NCI-H2029 treated with DMSO at 0.1 percent for 48 hours (cell line): ENCODE data around the gene TMEM131L.

Experiments used
- DNase-seq: peaks from one replicate; lab custom pipeline; 2025; lab: John Stamatoyannopoulos, UW

The TMEM131L gene

DNA sequence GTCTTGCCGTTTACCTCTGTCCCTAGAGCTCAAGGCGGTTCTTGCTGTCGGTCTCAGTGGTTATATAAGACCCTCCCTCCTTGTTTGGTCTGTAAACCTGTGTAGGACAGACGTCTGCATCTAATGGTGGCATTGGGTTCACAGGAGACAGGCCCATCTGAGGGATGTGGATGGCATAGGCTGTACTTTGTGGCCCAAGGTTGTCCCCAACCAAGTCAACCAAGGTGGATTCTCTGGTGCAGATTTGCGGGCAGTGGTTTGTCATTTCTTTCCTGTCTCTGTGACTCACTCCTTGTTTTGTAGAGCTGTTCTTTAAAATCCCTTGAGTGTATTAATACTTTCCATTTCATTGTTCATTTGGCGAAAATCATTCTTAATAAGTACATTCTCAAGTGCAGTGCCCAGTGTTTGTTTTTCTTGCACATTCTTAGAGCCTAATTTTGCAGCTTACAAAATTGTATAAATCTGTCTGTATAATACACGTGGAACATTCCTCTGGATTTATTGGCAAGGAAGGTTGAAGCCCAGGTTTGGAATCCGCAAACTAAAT lies 149.9 kb downstream of the TMEM131L start:
- no peak for DNase-seq

DNA sequence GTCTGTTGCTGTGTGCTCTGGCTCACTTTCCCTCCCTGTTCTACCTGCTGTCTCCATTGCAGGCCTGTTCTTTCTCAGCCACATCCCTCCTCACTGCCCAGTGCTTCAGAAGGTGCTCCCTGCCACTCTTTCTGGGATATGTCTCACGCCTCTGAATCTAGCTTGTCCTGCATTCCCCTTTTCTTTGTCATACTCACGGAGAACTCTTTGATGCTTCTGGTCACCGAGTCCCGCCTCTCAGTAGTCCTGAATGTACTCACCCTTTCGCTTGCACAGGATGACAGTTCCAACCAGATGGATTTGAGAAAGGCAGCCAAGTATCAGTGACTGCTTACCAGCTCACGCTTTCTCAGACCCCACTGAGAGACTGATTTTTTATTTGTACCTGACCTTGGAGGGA lies 152.7 kb downstream of the TMEM131L start:
- DNase-seq: no peak

DNA sequence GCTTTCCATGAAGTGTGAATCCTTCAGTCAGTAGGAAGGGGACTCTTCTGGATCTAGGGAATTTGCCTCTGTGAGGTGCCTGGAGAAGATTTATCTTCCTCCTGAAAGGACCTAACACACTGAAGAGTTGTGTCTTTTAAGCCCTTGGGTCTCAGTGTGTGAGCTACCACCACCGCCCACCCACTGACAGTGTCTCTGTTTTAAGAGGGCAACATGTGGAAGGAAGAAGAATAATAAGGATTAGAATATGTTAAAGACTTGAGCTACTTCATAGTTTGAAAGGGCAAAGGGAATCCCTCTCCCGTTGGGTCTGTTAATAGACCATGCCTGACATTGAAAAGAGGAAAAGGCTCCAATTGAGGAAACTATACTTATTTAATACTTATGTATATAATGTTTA lies 153.7 kb downstream of the TMEM131L start:
- DNase-seq: no peak

- no peak for DNase-seq
Measured at GRCh38 chr4:153620352-153620751, 154.2 kb downstream of the TMEM131L start.

DNA sequence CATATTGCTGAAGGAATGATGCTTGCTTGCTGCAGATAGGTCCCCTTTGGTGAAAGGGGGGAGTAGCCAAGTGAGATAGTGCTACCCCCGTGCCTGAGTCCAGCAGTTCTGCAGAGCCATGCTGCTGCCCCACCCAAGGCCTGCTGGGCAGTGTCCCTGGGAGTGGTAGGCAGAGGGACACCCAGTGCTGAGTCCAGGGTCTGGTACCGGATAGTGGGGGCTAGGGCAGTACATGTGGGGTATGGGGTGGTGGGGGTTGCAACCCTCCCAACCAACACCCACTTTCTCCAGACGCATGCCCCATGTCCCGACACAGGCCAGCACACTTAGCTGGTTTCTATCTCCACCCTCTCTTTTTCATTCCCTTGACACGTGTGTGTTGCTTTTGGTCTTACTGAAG lies 155.9 kb downstream of the TMEM131L start:
- no peak for DNase-seq

DNA sequence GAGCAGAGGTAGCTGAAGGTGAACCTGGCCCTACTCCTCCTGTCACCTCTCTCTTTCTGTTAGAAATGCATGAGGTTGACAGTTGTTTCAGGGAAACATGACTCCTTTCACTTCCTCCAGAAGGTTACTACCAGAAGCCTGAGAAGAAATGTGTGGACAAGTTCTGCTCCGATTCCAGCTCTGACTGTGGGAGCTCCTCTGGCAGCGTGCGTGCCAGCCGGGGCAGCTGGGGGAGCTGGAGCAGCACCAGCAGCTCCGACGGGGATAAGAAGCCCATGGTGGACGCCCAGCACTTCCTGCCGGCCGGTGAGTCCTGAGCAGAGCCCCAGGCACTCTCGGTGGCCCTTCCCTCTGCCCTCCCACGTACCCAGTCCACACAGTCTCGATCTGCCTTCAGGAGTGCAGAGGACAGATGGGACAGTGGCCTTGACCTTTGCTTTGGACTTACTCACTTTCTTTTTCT lies 156.6 kb downstream of the TMEM131L start:
- no peak for DNase-seq

- DNase-seq: no peak
Measured at GRCh38 chr4:153623491-153623890, 157.3 kb downstream of the TMEM131L start.

DNA sequence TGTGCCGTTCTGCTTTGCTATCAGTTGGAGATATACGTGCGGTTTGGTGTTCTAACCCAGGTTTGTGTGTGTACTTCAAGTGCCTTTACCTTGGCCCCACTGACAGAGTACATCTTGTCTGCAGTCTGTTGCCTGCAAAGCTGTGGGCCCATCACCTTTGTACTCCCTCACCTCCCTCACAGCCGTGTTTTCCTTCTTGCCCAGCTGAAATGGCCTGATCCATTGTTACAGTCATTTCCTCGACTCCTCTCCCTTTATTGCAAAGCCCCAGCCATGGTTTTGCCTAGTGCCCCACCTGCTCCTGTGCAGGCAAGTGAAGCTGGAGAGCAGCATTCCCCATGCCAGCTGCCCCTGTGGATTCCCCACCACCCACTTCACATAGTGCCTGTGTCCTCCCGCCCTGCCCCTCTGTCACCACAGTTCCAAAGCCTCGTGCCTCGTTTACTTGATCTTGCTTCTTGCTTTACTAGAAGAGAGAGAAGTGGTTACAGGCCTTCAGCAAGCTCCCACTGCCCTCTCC lies 162.7 kb downstream of the TMEM131L start:
- DNase-seq: no peak

- no peak for DNase-seq
Measured at GRCh38 chr4:153629776-153630175, 163.6 kb downstream of the TMEM131L start.

- no peak for DNase-seq
Measured at GRCh38 chr4:153634738-153635353, 168.7 kb downstream of the TMEM131L start.

GRCh38 chr4:153635846-153636245 lies 169.7 kb downstream of the TMEM131L start:
- no peak for DNase-seq

DNA sequence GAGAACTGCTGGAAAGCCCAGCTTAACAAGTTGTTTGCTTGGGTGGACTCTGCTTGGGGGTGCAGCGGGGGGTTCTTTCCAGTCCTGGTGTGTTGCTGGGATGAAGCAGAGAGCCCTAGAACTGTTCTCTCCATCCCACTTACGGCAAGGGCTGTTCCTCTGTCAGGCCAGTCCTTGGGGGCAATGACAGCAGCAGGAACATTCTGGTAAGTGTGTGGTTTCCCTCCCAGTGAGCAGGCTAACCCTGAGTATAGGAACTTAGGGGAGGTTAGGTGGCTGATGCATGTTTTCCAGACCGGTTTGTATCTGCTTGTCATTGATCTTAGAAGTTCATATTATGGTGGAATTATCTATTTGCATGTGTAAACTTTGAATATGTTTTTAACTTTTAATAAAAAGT lies 171.0 kb downstream of the TMEM131L start:
- DNase-seq: no peak

- no peak for DNase-seq
Measured at GRCh38 chr4:153638011-153638410, 171.9 kb downstream of the TMEM131L start.

DNA sequence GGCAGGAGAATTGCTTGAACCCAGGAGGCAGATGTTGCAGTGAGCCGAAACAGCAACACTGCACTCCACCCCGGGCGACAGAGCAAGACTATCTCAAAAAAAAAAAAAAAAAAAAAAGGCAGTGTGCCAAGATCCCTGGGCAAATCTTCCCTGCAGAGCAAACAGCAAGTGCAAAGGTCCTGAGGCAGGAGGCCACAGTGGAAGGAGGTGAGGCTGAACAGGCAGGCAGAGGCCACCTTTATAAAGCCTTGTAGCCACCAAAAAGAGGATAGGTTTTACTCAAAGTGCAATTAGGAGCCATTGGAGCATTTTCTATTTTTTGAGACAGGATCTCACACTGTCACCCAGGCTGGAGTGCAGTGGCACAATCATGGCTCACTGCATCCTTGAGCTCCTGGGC lies 172.8 kb downstream of the TMEM131L start:
- DNase-seq: no peak

DNA sequence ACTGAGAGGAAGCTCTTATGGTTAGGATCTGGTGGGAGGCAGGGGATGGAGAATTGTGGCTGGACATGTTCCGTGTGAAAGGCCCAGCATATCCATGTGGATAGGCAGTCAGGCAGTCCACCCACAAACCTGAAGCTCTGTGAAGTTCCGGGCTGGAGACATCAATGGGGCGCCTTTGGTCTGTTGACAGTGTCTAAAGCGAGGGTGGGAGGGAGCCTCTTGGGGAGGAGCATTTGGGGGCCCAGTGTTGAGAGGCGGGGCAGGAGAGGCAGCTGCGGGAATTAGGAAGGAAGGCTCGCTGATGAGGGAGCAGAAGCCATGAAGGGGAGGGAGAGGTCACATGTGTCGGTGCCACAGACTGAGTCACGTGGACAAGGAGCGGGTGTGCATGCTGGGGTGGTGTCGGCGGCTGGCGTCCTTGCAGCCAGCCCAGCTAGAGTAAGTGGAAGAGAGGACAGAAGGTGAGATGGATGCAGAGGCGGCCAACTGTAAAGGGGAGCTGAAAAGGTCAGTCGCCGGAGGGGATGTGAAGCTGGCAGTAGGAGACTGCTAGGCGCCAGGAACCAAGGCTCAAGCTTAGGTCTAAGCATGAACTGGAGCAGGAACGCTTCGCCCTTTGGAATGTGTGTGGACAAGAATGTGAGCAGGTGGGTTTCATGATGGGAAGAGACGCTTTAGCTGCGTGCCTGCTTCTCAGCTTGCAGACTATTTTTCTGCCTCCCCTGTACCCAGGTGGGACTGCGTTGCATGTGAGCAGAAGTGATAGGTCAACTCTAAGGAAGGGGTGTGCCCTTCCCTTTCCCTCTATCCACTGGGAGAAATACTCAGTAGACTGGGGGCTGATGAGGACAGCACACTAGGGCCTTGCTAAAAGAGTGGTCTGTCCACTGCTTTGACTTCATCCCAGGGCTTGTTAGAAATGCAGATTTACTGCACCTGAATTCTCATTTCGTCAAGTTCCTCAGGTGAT lies 174.0 kb downstream of the TMEM131L start:
- DNase-seq: no peak

- no peak for DNase-seq
Measured at GRCh38 chr4:153641532-153641931, 175.4 kb downstream of the TMEM131L start.

DNA sequence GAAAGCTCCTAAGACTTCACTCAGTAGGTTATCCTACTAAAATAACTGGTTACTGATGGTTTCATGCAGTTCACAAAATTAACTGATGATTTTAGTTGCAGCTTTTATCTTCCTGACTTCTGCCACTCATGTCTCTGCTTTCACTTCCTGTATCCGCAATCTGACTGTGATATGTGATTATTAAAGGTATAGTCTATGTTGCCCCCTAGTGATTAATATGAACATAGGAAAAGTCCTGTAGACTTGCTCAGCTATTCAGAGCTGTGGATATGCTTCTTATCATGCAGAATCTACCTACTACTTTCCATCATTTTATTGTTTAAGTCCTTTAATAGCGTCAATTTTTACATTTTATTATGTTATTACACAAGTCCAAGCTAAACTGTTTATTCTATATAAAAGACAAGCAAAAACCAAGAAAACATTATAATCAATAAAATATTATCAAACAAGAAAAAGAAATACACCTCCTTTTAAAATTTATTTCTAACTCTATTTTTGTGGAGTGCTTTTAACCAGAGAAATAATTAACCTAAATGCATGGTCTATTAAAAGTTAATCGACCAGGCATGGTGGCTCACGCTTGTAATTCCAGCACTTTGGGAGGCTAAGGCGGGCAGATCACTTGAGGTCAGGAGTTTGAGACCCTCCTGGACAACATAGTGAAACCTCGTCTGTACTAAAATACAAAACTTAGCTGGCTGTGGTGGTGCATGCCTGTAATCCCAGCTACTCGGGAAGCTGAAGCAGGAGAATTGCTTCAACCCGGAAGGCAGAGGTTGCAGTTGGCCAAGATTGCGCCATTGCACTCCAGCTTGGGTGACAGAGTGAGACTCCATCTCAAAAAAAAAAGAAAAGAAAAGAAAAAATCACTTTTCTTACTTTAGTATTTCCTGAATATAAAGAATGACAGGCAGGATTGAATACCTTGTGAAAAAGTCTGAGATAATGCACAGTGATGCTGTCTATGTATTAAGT lies 177.5 kb downstream of the TMEM131L start:
- peak; percentile 60 for DNase-seq

- no peak for DNase-seq
Measured at GRCh38 chr4:153645183-153645582, 179.0 kb downstream of the TMEM131L start.

GRCh38 chr4:153646261-153646660 lies 180.1 kb downstream of the TMEM131L start:
- no peak for DNase-seq

DNA sequence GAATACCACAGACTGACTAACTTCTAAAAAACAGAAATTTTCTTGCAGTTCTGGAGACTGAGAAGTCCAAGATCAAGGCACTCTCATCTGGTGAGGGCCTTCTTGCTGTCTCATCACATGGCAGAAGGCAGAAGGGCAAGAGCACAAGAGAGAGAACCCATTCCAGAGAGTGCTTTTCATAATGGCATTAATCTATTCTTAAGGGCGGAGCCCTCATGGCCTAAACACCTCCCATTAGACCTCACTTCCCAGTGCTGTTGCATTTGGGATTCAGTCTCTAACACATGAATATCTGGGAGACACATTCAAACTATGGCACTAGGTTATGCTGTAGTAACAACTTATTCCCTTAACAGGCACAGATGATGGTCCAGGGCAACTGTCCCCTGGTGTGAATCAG lies 180.8 kb downstream of the TMEM131L start:
- DNase-seq: no peak

GRCh38 chr4:153647975-153648374 lies 181.8 kb downstream of the TMEM131L start:
- no peak for DNase-seq
